Vagina (tissue), 2 donors: ENCODE measurements around the gene ZNF12.

Experiments used
- POLR2A ChIP-seq, 2 donors: fragments of 450-650 bp; IDR thresholded peaks; one replicate each; pipeline ENCODE4 v1.6.1; 2017; ENCODE audit warnings: antibody characterized with exemption in 2 of 2, mild to moderate bottlenecking in 2 of 2, moderate library complexity in 2 of 2
- TF ChIP-seq, protein P1 (sequence below), 3 experiments: fragments of 450-650 bp in 2 of 3; fragments of 200-600 bp in 1 of 3; sonication (generic) in 1 of 3; IDR thresholded peaks; one replicate each; pipeline ENCODE4 v1.5.1; 2017 to 2019; ENCODE audit warnings: antibody characterized with exemption in 3 of 3, mild to moderate bottlenecking in 2 of 3, moderate library complexity in 2 of 3

DNA sequence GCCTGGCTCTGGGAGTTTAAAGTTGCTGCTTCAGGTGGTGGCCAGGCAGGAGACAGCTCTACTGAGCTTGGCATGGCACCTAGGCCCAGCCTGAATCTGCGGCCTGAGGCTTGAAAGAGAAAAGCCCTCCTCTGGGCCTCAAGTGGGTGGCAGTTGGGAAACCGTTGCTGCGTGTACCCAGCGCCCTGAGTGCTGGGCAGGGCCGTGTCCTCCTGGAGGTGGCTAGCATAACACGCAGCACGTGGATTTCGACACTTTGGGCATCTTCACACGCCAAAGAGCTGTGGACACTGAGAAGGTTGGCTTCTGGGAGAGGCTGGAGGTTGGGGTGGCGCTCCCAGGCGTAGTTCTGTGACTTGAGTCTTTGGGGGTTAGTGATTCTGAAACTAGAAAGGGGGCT, 67.1 kb downstream of the ZNF12 start:
- TF ChIP-seq POLR2A (IDR thresholded peaks at IDR 0.05) = no peak
- TF ChIP-seq, protein P1, sequence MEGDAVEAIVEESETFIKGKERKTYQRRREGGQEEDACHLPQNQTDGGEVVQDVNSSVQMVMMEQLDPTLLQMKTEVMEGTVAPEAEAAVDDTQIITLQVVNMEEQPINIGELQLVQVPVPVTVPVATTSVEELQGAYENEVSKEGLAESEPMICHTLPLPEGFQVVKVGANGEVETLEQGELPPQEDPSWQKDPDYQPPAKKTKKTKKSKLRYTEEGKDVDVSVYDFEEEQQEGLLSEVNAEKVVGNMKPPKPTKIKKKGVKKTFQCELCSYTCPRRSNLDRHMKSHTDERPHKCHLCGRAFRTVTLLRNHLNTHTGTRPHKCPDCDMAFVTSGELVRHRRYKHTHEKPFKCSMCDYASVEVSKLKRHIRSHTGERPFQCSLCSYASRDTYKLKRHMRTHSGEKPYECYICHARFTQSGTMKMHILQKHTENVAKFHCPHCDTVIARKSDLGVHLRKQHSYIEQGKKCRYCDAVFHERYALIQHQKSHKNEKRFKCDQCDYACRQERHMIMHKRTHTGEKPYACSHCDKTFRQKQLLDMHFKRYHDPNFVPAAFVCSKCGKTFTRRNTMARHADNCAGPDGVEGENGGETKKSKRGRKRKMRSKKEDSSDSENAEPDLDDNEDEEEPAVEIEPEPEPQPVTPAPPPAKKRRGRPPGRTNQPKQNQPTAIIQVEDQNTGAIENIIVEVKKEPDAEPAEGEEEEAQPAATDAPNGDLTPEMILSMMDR (IDR thresholded peaks at IDR 0.05) = no peak
